CD4-positive, alpha-beta T cell treated with Interleukin-6 at 100 ng/mL for 8 hours (primary cell): ENCODE measurements around the gene CHEK2.
"Not testable (repeated sequence)": the region's sequence is repeated elsewhere in the genome, so short reads cannot be mapped to it uniquely, and the experiment has no call there.

Source experiments
- DNase-seq: peaks from one replicate; pipeline ENCODE4 v3.0.0-alpha.2; 2020; ENCODE audit warnings: mixed read lengths, low spot score

CHEK2 gene

DNA sequence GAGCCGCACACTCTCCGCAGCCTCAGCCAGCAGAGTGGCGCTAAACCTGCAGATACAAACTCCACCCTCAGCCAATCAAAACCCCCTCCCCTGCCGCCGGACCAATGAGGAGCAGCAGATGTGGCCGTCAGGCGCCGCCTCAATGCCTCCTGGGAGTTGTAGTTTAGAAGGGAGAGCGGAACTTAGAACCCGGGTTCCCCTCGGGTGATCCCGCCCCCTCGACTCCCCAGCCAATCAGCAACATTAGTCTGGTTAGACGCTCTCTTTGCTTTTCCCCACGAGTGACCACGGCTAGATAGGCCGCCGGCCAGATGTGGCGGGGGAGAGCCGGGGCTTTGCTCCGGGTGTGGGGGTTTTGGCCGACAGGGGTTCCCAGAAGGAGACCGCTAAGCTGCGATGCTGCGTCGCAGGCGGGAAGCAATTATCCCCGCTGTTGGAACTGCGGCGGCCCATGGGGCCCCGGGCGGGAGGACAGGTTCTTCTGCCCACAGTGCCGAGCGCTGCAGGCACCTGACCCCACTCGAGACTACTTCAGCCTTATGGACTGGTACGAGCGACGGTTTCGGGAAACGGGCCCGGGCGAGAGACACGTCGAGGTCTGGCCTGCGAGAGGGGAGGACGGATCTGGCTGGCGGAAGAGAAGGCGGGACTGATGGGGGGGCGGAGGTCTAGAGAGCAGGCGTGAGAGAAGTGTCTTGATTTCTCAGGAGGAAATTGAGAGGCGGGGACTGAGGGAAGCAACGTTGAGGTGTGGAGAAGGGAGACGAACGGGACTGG, at the start of gene CHEK2, which contains the start of gene HSCB:
Gene CHEK2 (minus strand): TSS at position 36 of the 777 bp plus-strand sequence. CDS start 7,099 bp downstream, outside the sequence.
Gene HSCB (plus strand): TSS at position 255 of the 777 bp plus-strand sequence. CDS start 57 bp downstream, at position 312.
- DNase-seq: peak; percentile 97

- DNase-seq: no peak
Observed at GRCh38 chr22:28791124-28791523, 49.5 kb upstream of the CHEK2 start.

DNA sequence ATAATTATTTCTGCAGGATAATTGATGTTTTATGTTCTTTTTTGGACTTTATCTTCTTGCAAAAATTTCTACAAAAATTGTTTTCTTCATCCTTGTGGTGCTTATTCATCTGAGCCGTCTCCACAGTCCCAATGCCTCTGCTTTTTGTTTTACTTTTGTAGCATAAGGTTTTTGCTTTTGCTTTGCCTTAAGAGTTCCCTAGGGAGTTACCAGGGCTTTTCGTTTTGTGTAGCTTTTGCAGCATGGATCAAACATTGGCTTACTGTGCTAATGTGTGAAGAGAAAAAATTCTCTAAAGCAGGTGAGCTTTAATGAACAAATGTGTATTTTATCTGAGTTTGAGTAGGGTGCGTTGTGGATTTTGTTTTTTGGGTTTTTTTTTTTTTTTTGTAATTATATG, 47.0 kb upstream of the CHEK2 start:
- no peak for DNase-seq

DNA sequence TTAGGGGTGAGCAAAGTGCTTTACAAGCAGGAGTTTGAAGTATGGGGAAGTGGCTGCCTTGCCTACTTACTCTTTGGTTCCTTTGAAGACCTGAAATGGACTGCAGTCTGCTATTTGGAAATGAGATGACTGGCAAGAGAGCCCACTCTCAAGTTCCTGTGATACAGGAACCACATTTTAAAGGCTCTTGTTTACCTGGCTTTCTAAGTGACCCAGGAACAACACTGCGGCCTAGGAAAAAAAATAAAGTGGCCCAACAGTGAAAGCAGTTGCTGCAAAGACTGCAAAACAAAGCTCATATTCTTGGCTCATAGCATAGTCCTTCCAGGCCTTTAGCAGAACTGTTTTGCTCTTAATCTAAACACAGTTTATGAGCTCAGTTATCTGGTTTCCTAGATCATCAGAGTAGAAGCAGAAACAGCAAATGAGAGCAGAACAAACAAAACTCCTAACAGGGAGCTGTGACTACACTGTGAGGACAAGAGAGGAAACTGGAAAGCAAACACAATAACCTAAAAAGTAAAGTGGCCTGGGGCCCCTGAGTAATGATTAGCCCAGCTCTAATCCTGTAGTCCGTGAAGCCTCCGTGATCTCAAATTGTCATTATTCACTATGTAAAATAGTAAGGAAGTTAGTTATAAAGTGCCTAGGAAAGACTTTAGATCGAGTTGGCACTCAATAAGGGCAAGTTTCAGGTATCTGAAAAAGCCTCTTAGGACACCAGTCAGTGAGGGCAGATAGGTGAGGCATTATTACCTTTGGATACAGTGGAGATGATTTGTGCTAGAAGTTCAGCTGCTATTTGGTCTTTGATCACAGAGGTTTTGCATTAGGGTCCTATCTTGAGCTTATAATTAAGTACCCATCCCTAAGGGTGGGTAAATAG, 42.4 kb upstream of the CHEK2 start:
- DNase-seq: no peak

GRCh38 chr22:28780296-28780695, 38.7 kb upstream of the CHEK2 start:
- DNase-seq: no peak

GRCh38 chr22:28779833-28780232, 38.2 kb upstream of the CHEK2 start:
- DNase-seq: no peak

DNA sequence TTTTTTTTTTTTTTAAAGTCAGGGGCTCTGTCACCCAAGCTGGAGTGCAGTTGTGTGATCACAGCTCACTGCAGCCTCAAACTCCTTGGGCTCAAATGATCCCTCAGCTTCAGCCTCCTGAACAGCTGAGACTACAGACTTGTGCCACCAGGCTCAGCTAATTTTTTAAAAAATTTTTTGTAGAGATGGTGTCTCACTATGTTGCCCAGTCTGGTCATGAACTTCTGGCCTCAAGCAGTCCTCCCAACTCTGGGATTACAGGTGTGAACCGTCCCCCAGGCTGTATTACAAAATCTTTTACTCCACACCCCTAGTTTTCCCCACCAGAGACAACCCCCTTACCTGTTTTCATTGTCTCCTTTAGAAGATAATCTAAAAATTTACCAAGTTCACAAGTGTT, 32.8 kb upstream of the CHEK2 start:
- DNase-seq: no peak

DNA sequence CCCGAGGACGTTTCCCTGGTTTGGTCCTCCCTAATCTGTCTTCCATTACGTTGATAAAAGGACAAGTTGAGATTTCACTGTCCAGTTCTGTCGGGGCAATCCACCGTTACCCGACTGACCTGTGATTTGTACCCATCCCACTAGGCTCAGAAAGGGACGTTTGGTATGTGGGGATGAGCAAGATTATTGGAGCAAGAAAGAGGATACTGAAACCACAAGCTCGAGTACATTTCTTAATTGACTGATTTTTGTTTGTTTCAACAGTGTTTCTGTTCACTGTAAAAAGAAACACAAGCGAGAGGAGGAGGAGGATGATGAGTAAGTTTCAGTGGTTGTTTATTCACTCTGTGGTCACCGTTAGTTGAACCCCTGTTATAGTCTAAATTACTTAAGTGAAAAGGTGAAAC, 31.8 kb upstream of the CHEK2 start:
- DNase-seq: no peak

- DNase-seq: peak; percentile 92
Observed at GRCh38 chr22:28772633-28773460, 31.2 kb upstream of the CHEK2 start, which contains the start of gene CCDC117. Gene CCDC117 (plus strand): TSS chr22:28772695. CDS start chr22:28772850, 155 bp downstream.

- no peak for DNase-seq
Observed at GRCh38 chr22:28771195-28771791, 29.7 kb upstream of the CHEK2 start.

DNA sequence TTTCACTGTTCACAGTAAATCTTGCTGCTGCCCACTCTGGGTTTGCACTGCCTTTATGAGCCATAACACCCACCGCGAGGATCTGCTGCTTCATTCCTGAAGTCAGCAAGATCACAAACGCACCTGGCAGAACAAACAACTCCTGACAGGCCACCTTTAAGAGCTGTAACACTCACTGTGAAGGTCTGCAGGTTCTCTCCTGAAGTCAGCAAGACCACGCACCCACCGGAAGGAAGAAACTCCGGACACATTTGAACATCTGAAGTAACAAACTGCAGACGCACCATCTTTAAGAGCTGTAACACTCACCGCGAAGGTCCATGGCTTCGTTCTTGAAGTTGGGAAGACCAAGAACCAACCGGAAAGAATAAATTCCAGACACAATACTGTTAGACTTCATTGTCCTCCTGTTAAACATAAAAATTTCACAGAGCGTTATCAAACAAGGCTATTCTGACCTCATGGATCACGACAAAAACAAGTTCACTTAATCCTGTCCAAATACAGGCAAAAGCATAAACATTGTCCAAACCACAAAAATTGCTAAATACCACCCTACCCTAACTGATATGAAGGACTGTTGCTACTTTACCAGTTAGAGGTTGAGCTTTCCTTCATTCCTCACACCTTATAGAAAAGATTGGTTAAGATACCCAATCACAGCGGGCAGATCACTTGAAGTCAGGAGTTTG, 27.9 kb upstream of the CHEK2 start:
- DNase-seq: no peak

GRCh38 chr22:28768701-28769393, 27.2 kb upstream of the CHEK2 start:
- DNase-seq: no peak

DNA sequence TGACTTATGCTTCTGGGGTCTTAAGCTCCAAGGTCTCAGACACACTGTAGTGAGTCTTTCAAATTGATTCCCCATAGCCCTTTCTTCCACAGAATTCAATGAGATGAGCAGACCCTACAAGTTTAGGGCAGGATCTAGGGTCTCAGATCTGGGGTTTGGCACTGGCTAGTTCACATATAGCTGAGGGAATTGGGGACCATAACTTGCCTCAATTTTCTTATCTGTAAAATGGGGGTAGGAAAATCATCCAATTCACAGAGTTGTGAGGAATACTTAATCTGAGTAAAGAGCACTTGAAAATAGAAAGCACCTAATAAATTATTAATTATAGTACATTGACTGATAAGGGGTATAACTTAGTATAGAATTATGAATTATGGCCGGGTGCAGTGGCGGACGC, 25.0 kb upstream of the CHEK2 start:
- no peak for DNase-seq

DNA sequence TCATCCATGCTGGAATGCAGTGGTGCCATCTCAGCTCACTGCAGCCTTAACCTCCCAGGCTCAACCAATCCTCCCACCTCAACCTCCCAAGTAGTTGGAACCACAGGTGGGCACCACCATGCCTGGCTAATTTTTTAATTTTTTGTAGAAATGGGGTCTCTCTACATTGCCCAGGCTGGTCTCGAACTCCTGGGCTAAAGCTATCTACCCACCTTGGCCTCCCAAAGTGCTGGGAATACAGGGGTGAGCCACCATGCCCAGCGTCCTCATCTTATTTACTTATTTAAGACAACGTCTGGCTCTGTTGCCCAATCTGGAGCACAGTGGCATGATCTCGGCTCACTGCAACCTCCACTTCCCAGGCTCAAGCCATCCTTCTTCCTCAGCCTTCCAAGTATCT, 20.4 kb upstream of the CHEK2 start:
- not testable (repeated sequence) for DNase-seq

GRCh38 chr22:28761449-28761755, 19.8 kb upstream of the CHEK2 start:
- DNase-seq: no peak

- no peak for DNase-seq
Observed at GRCh38 chr22:28759861-28760560, 18.4 kb upstream of the CHEK2 start.

DNA sequence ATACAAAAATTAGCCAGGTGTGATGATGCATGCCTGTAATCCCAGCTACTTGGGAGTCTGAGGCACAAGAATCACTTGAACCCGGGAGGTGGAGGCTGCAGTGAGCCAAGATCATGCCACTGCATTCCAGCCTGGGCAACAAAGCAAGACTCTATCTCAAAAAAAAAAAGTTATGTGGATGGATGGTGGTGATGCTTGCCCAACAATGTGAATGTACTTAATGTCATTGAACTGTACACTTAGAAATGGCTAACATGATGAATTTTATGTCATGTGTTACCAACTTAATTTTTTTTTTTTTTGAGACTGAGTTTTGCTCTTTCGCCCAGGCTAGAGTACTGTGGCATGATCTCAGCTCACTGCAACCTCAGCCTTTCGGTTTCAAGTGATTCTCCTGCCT, 12.9 kb upstream of the CHEK2 start:
- DNase-seq: not testable (repeated sequence)

DNA sequence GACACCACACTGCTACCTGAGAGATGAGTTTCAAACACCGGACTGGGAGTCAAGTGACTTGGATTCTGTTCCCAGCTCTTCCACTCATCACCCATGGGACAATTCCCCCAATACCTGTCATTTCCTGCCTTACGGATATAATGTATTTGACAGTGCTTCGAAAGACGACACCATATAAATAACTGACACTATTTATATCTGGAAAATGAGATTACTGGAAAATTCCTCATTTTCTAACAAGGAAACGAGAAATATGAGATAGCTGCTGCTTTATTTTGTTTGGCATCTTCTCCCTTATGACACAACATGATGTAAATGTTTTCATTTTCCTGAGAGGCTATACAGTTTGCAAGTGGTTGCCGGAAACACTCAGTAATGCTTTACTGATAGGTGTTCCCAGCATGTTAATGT, 8.9 kb upstream of the CHEK2 start:
- DNase-seq: no peak

- DNase-seq: no peak
Observed at GRCh38 chr22:28743852-28744251, 2.2 kb upstream of the CHEK2 start.

DNA sequence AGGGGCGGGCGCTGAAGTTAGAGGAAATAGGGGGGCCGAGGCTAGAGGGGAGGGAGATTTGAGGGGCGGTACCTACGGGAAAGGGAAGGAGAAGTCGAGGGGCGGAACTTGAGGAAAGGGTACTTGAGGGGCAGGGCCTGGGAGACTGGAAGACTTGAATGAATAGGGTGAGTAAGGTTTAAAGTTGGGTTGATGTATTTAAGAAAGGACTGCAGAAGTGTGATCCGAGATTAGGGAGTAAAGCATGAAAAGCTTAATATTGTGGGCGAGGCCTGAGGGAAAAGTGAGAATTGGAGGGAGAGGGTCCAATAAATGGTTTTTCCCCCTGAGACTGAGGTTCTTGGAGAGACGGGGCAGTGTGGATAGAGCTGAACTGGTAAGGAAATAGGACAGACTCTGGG, 942 bp upstream of the CHEK2 start:
- DNase-seq: no peak
